GM12891 (cell line): ENCODE measurements around the gene CDC25A.

Experiments used
- DNase-seq: peaks from one replicate; pipeline ENCODE4 v3.0.0; 2011; ENCODE audit warnings: low spot score; ENCODE audit not compliant: insufficient read length
- FAIRE-seq: peaks from 2 replicates; lab custom pipeline; 2011; peaks lifted over from hg19 to GRCh38; lab: Jason Lieb, UNC
- PAX5 ChIP-seq: IDR thresholded peaks from 2 replicates; pipeline ENCODE4 v1.6.1; 2011; ENCODE audit warnings: low read length, moderate library complexity, mild to moderate bottlenecking; ENCODE audit not compliant: insufficient read depth, severe bottlenecking
- POLR2A ChIP-seq: IDR thresholded peaks from 2 replicates; pipeline ENCODE4 v1.6.1; 2011; ENCODE audit warnings: low read depth, low read length, control low read depth
- POLR2AphosphoS5 ChIP-seq: IDR thresholded peaks from 2 replicates; pipeline ENCODE4 v1.6.1; 2011; ENCODE audit warnings: low read depth, low read length, control low read depth
- POU2F2 ChIP-seq: IDR thresholded peaks from 2 replicates; pipeline ENCODE4 v1.6.1; 2011; ENCODE audit warnings: low read depth, mild to moderate bottlenecking, control low read depth, low read length, moderate library complexity
- SPI1 ChIP-seq: IDR thresholded peaks from 2 replicates; pipeline ENCODE4 v1.6.1; 2011; ENCODE audit warnings: low read depth, low read length, control low read depth
- TAF1 ChIP-seq: IDR thresholded peaks from 2 replicates; pipeline ENCODE4 v1.6.1; 2011; ENCODE audit warnings: low read depth, low read length, control low read depth

CDC25A gene

GRCh38 chr3:48129921-48130320 lies 58.3 kb downstream of the CDC25A start:
- TF ChIP-seq POLR2AphosphoS5 (no peak), POLR2A (no peak), TAF1 (no peak), PAX5 (no peak), SPI1 (no peak), POU2F2 (no peak)
- FAIRE-seq = no peak
- no peak for DNase-seq

GRCh38 chr3:48128774-48129173 lies 59.4 kb downstream of the CDC25A start:
- FAIRE-seq (no peak), DNase-seq (no peak)
- no peak for TF ChIP-seq SPI1
- TF ChIP-seq POU2F2 = no peak
- no peak for TF ChIP-seq TAF1
- no peak for TF ChIP-seq PAX5
- TF ChIP-seq POLR2A = no peak
- no peak for TF ChIP-seq POLR2AphosphoS5

DNA sequence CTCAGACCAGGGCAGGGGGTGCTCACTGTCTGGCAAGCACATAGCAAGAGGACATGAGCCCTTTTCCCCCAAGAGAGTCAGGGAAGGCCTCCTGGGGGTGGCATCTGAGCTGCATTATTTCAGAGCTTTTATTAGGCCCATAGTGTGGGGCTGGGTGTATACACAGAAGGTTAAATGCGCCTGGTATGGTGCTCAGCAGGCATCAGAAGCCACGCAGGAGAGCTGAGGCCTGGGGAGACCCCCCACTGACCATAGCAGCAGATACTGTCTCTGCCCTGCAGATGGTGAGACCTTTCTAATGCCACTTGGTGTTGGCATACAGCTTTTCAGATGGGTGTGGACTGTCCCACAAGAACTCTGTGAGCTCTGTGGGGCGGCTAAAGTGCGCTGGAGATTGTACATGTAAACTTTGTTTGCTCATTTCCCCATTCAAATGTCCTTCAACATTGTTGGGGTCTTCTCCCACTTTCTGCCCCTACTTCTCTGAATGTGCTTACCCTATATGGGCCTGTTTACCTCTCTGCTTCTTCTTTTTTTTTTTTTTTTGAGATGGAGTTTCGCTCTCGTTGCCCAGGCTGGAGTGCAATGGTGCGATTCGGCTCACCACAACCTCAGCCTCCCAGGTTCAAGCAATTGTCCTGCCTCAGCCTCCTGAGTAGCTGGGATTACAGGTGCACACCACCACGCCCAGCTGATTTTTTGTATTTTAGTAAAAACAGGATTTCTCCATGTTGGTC lies 62.2 kb downstream of the CDC25A start:
- no peak for FAIRE-seq

GRCh38 chr3:48125013-48125705 lies 63.1 kb downstream of the CDC25A start:
- DNase-seq (no peak), FAIRE-seq (no peak)
- no peak for TF ChIP-seq POLR2A
- TF ChIP-seq TAF1 = no peak
- TF ChIP-seq POLR2AphosphoS5 = no peak

More for the DNA sequence above, 62.2 kb downstream of the CDC25A start:
- no peak for TF ChIP-seq POLR2AphosphoS5
- TF ChIP-seq PAX5 = no peak
- no peak for TF ChIP-seq SPI1
- no peak for TF ChIP-seq TAF1
- TF ChIP-seq POU2F2 = no peak
- no peak for TF ChIP-seq POLR2A
- DNase-seq = no peak

- no peak for TF ChIP-seq TAF1
- TF ChIP-seq POLR2AphosphoS5 = no peak
- no peak for TF ChIP-seq POLR2A
- no peak for TF ChIP-seq SPI1
- no peak for TF ChIP-seq PAX5
- TF ChIP-seq POU2F2 = no peak
- DNase-seq = no peak
- no peak for FAIRE-seq
These were observed 64.9 kb downstream of the CDC25A start for GRCh38 chr3:48123346-48123745.

GRCh38 chr3:48122504-48122903 lies 65.7 kb downstream of the CDC25A start:
- no peak for TF ChIP-seq POLR2AphosphoS5
- no peak for TF ChIP-seq POU2F2
- no peak for TF ChIP-seq SPI1
- TF ChIP-seq POLR2A = no peak
- no peak for TF ChIP-seq PAX5
- TF ChIP-seq TAF1 = no peak
- FAIRE-seq (no peak), DNase-seq (no peak)

DNA sequence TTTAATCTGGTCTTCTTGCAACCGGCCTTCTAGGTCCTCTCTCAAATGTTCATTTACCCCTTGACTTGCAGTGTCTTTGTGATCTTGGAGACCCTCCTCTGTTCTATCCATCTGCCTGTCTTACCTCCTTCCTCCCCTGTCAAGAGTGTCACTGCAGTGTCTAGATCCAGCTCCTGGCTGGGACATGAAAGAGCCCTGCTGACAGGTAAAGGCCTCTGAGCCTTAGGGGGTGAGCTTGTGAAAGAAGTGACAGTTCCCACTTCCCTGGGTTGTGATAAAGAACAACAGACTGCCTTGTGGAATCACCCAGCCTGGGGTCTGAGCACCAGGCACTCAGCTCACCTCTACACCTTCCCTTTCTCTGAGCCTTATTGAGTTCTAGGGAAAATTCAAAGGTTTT lies 68.0 kb downstream of the CDC25A start:
- FAIRE-seq = peak; percentile 5
- DNase-seq = no peak
- no peak for TF ChIP-seq POLR2AphosphoS5
- TF ChIP-seq POLR2A = no peak
- TF ChIP-seq POU2F2 = no peak
- no peak for TF ChIP-seq SPI1
- no peak for TF ChIP-seq PAX5
- TF ChIP-seq TAF1 = no peak

DNA sequence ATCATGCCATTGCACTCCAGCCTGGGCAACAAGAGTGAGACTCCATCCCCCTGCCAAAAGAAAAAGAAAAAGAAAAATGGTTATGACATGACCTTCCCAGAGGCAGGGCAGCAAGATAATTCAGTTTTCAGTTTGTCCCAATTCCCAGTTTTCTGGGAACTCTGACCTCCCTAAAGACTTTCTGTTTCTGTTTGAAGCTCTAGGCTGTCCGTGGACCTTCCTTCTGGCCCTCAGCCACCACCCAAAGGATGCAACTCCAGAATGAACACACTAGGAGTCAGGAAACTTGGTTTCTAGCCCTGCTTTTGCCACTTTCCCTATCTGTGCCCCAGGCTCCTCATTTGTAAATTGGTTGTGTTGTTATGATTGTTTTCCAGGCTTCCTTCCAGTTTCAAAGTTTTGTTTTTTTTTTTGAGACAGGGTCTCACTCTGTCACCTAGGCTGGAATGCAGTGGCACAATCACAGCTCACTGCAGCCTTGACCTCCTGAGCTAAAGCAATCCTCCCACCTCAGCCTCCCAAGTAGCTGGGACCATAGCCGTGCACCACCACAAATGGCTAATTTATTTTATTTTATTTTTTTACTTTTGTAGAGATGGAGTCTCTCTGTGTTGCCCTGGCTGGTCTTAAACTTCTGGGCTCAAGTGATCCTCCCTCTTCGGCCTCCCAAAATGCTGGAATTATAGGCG lies 68.6 kb downstream of the CDC25A start:
- FAIRE-seq (no peak), DNase-seq (no peak)
- no peak for TF ChIP-seq POLR2A

DNA sequence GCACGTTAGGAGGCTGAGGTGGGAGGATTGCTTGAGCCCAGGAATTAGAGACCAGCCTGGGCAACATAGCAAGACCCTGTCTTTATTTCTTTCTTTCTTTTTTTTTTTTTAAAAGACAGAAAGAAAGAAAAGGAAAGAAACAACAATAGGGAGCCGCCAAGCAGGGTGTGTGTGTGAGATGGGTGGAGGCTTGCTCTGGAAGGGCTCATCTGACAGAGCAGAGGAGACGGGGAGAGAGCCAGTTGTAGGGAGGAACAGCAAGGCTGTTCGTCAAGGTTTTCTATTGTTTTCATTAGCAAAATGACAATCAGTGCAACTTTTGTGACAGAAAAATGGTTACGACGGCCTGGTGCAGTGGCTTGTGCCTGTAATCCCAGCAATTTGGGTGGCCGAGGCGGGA lies 69.3 kb downstream of the CDC25A start:
- TF ChIP-seq POLR2A (no peak), PAX5 (no peak), POU2F2 (no peak), POLR2AphosphoS5 (no peak), SPI1 (no peak)
- no peak for FAIRE-seq
- no peak for DNase-seq

GRCh38 chr3:48118322-48118721 lies 69.9 kb downstream of the CDC25A start:
- no peak for TF ChIP-seq PAX5
- TF ChIP-seq POLR2AphosphoS5 = no peak
- TF ChIP-seq SPI1 = no peak
- TF ChIP-seq POLR2A = no peak
- DNase-seq (no peak), FAIRE-seq (no peak)
